Esophagus muscularis mucosa (tissue), 3 donors: ENCODE data around the gene CYP11A1.

Experiments
- EP300 ChIP-seq: sonication (generic); formaldehyde crosslinking; IDR thresholded peaks from one replicate; pipeline ENCODE4 v1.6.1; 2017; ENCODE audit warnings: antibody characterized with exemption
- TF ChIP-seq, protein P1 (sequence below), 3 experiments: fragments of 200-600 bp in 2 of 3; fragments of 450-650 bp in 1 of 3; sonication (generic) in 2 of 3; IDR thresholded peaks; one replicate each; pipeline ENCODE4 v1.5.1; 2017 to 2019; ENCODE audit warnings: antibody characterized with exemption in 3 of 3, mild to moderate bottlenecking in 2 of 3, moderate library complexity in 1 of 3

DNA sequence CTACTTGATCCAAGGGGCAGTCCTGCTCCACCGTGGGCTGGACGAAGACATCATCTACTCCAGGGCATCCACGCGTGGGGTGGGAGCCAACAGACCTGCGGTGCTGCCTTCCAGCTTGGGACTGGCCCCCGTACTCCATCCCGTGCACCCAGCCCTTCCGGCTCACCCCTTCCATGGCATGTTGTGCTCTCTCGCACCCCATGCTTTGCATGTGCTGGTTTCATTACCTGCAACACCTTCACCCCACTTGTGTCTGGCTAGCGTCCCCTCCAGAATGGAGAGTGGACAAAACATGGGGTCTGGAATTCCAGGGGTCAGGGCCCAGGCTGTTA, 36.1 kb upstream of the CYP11A1 start:
- TF ChIP-seq, protein P1, sequence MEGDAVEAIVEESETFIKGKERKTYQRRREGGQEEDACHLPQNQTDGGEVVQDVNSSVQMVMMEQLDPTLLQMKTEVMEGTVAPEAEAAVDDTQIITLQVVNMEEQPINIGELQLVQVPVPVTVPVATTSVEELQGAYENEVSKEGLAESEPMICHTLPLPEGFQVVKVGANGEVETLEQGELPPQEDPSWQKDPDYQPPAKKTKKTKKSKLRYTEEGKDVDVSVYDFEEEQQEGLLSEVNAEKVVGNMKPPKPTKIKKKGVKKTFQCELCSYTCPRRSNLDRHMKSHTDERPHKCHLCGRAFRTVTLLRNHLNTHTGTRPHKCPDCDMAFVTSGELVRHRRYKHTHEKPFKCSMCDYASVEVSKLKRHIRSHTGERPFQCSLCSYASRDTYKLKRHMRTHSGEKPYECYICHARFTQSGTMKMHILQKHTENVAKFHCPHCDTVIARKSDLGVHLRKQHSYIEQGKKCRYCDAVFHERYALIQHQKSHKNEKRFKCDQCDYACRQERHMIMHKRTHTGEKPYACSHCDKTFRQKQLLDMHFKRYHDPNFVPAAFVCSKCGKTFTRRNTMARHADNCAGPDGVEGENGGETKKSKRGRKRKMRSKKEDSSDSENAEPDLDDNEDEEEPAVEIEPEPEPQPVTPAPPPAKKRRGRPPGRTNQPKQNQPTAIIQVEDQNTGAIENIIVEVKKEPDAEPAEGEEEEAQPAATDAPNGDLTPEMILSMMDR (IDR thresholded peaks at IDR 0.05): no peak
- no peak for TF ChIP-seq EP300
